HepG2 (cell line): ENCODE results near the gene TMEM131. TPM values are rescaled to one million over a fixed set of nuclear protein-coding genes. Genes with fewer than 3 reads are reported as not detected.

ENCODE experiments used
- ATAC-seq: fragments of 200-7000 bp; cut with Tn5 transposase; 3 replicates; pipeline ENCODE4 v1.9.1; 2020; ENCODE audit warnings: mild to moderate bottlenecking, moderate library complexity
- BruUV-seq: library from RNA; stranded (reverse); fragments of 400-500 nt; replicated peaks from 2 replicates; lab custom pipeline; 2021; lab: Mats Ljungman, UMichigan
- CTCF ChIA-PET: fragments of 300-600 bp; formaldehyde crosslinking; extraction: SDS; loops from one replicate; lab custom pipeline; 2021; ENCODE audit warnings: low total read pairs, inconsistent platforms, low intra/inter-chr PET ratio; lab: Yijun Ruan, JAX
- POLR2A ChIA-PET: fragments of 350-600 bp; sonication (Branson Sonifier 250); formaldehyde crosslinking; loops from one replicate; lab custom pipeline; 2020; ENCODE audit warnings: antibody characterized with exemption, inconsistent platforms; lab: Yijun Ruan, JAX
- DNase-seq: peaks from one replicate; pipeline ENCODE4 v3.0.0-alpha.2; 2015; ENCODE audit warnings: low spot score
- FAIRE-seq: peaks from 3 replicates; lab custom pipeline; 2011; peaks lifted over from hg19 to GRCh38; lab: Jason Lieb, UNC
- H2AFZ ChIP-seq: one replicate; pipeline ENCODE4 v1.6.1; 2011; ENCODE audit warnings: low read length, inconsistent platforms
- H3K27ac ChIP-seq: fragments of 300-600 bp; 3 replicates; pipeline ENCODE4 v1.8.0; 2011; ENCODE audit warnings: mixed run types, mild to moderate bottlenecking, mixed read lengths, low read length, inconsistent platforms; ENCODE audit not compliant: insufficient read depth; ENCODE audit errors: extremely low read length
- H3K27me3 ChIP-seq, 2 experiments: fragments of 200-600 bp in 1 of 2; 2 replicates in 1 of 2; 3 replicates in 1 of 2; pipeline versions ENCODE4 v1.6.0 to v1.8.0; 2011; ENCODE audit warnings: low read length in 2 of 2, mild to moderate bottlenecking in 2 of 2, moderate library complexity in 2 of 2, inconsistent platforms in 1 of 2; ENCODE audit not compliant: insufficient read depth in 2 of 2, control insufficient read depth in 1 of 2
- H3K36me3 ChIP-seq, 2 experiments: fragments of 200-600 bp in 1 of 2; replicated peaks in 1 of 2; 2 replicates in 1 of 2; 3 replicates in 1 of 2; pipeline versions ENCODE4 v1.5.1 to v1.8.0; 2011; ENCODE audit warnings: low read length in 2 of 2, inconsistent platforms in 1 of 2; ENCODE audit not compliant: insufficient read depth in 2 of 2, control insufficient read depth in 1 of 2
- H3K4me1 ChIP-seq: 2 replicates; pipeline ENCODE4 v1.5.1; 2012; ENCODE audit warnings: low read length, inconsistent platforms; ENCODE audit not compliant: insufficient read depth
- H3K4me2 ChIP-seq: 2 replicates; pipeline ENCODE4 v1.6.0; 2011; ENCODE audit warnings: low read depth, low read length, inconsistent platforms
- H3K4me3 ChIP-seq, 3 experiments: fragments of 200-600 bp in 1 of 3; sonication (generic), shearing (Covaris generic) in 1 of 3; replicated peaks in 1 of 3; 2 replicates each; pipeline ENCODE4 v1.5.1; 2011 to 2016; ENCODE audit warnings: low read length in 3 of 3, inconsistent platforms in 2 of 3, low read depth in 2 of 3, mild to moderate bottlenecking in 2 of 3, control low read depth in 1 of 3, mixed read lengths in 1 of 3; ENCODE audit not compliant: insufficient read depth in 1 of 3
- H3K79me2 ChIP-seq: one replicate; pipeline ENCODE4 v1.6.1; 2011; ENCODE audit warnings: low read length, inconsistent platforms; ENCODE audit not compliant: insufficient read depth
- H3K9ac ChIP-seq: 2 replicates; pipeline ENCODE4 v1.6.0; 2011; ENCODE audit warnings: mild to moderate bottlenecking, low read depth, low read length, inconsistent platforms; ENCODE audit not compliant: insufficient read depth
- H3K9me3 ChIP-seq: 2 replicates; pipeline ENCODE4 v1.5.1; 2012; ENCODE audit warnings: mild to moderate bottlenecking, low read length
- H4K20me1 ChIP-seq: 2 replicates; pipeline ENCODE4 v1.6.0; 2011; ENCODE audit warnings: inconsistent platforms, mild to moderate bottlenecking, low read length, moderate library complexity; ENCODE audit not compliant: insufficient read depth
- BHLHE40 ChIP-seq: IDR thresholded peaks from 2 replicates; pipeline ENCODE4 v1.6.1; 2011; ENCODE audit warnings: low read length, improper control_type of control experiment
- CBX1 ChIP-seq: IDR thresholded peaks from one replicate; pipeline ENCODE4 v1.6.1; 2016; ENCODE audit warnings: antibody characterized with exemption, low read depth
- ETV6 ChIP-seq: sonication (generic); formaldehyde crosslinking; conservative IDR thresholded peaks from 2 replicates; pipeline ENCODE4 v1.4.0; 2020; ENCODE audit warnings: missing genetic modification reagents
- HOXA9 ChIP-seq: sonication (generic); formaldehyde crosslinking; IDR thresholded peaks from 2 replicates; pipeline ENCODE4 v1.8.1; 2022; ENCODE audit warnings: missing genetic modification reagents, mild to moderate bottlenecking, moderate library complexity, borderline replicate concordance
- POLR2AphosphoS5 ChIP-seq: IDR thresholded peaks from 2 replicates; pipeline ENCODE4 v1.6.1; 2012; ENCODE audit warnings: low read depth, low read length
- PREB ChIP-seq: sonication (generic); formaldehyde crosslinking; IDR thresholded peaks from 2 replicates; pipeline ENCODE4 v1.4.0; 2020; ENCODE audit warnings: missing genetic modification reagents
- TMF1 ChIP-seq: sonication (generic); formaldehyde crosslinking; IDR thresholded peaks from 2 replicates; pipeline ENCODE4 v1.8.1; 2022; ENCODE audit warnings: low read depth, missing genetic modification reagents
- WIZ ChIP-seq: sonication (generic); formaldehyde crosslinking; IDR thresholded peaks from 2 replicates; pipeline ENCODE4 v1.5.1; 2020; ENCODE audit warnings: mild to moderate bottlenecking, missing genetic modification reagents
- YEATS4 ChIP-seq: sonication (generic); formaldehyde crosslinking; IDR thresholded peaks from 2 replicates; pipeline ENCODE4 v1.4.0; 2020; ENCODE audit warnings: missing genetic modification reagents, borderline replicate concordance
- ZNF24 ChIP-seq: fragments of 450-650 bp; IDR thresholded peaks from 2 replicates; pipeline ENCODE4 v1.6.1; 2017; ENCODE audit warnings: antibody characterized with exemption, mild to moderate bottlenecking
- ZNF772 ChIP-seq: sonication (generic); formaldehyde crosslinking; IDR thresholded peaks from 2 replicates; pipeline ENCODE4 v1.5.0; 2020; ENCODE audit warnings: mild to moderate bottlenecking, missing genetic modification reagents
- ZNF776 ChIP-seq: sonication (generic); formaldehyde crosslinking; IDR thresholded peaks from 2 replicates; pipeline ENCODE4 v1.4.0; 2020; ENCODE audit warnings: mild to moderate bottlenecking, missing genetic modification reagents
- WGBS: methylation state at CpG from one replicate; pipeline ENCODE4 v1.1.6; 2017; ENCODE audit warnings: low lambda C conversion rate; 5-methylcytosine and 5-hydroxymethylcytosine counted together
- in situ Hi-C: cut with HindIII; loops from 2 replicates; pipeline ENCODE4 v1.10.0; 2017; ENCODE audit warnings: low pct_unique_long_range_greater_than_20kb; ENCODE audit not compliant: extremely low pct_ligation_motif_present
- intact Hi-C: fragments of 100-400 bp; cut with micrococcal nuclease; formaldehyde crosslinking; loops from one replicate; pipeline ENCODE4 v1.10.0; 2022; ENCODE audit not compliant: unreplicated experiment
- polyA plus RNA-seq, 8 experiments: library from polyadenylated mRNA; depleted of rRNA in 3 of 8; stranded (reverse) in 7 of 8; unstranded in 1 of 8; fragments of >200 nt; fragmentation: Illumina TruSeq in 4 of 8; extraction: Trizol in 4 of 8; gene quantifications; 2 replicates each; pipeline versions ENCODE4 v1.2.1 to v1.2.3, GENCODE V29; 2011 to 2016; ENCODE audit warnings: low read depth in 4 of 8, missing spikeins in 1 of 8, mixed read lengths in 1 of 8; ENCODE audit not compliant: insufficient read depth in 1 of 8
- total RNA-seq, 5 experiments: library from RNA; depleted of rRNA; stranded (reverse); fragments of >200 nt; fragmentation: Illumina TruSeq; extraction: Trizol; gene quantifications; 2 replicates each; pipeline ENCODE4 v1.2.3, GENCODE V29; 2016; ENCODE audit warnings: low read depth in 1 of 5
- TF ChIP-seq, protein P1 (sequence below): sonication (generic); formaldehyde crosslinking; IDR thresholded peaks from 2 replicates; pipeline ENCODE4 v1.5.1; 2020; ENCODE audit warnings: missing genetic modification reagents, mild to moderate bottlenecking, borderline replicate concordance
- TF ChIP-seq, protein P2 (sequence below): IDR thresholded peaks from 2 replicates; pipeline ENCODE4 v1.6.1; 2018; ENCODE audit warnings: missing genetic modification reagents
- TF ChIP-seq, protein P3 (sequence below): sonication (generic); formaldehyde crosslinking; IDR thresholded peaks from 2 replicates; pipeline ENCODE4 v1.9.0; 2021; ENCODE audit warnings: mild to moderate bottlenecking, missing genetic modification reagents

The TMEM131 gene
- total and polyA plus RNA-seq, 2 of the 13 experiments (the other 11 are each of a cell fraction or from before 2014, with no cell fraction given) = 17.9 to 19.5 TPM

- Histone ChIP-seq H3K27me3 (no peaks in the 10 kb centered on the region), H3K36me3 (peaks cover 8 to 44% of the 10 kb centered on the region in 2 experiments), H3K4me1 (no peaks in the 10 kb centered on the region), H3K27ac (no peak overlapping the region), H2AFZ (no peak overlapping the region), H3K9me3 (no peaks in the 10 kb centered on the region), H3K9ac (no peak overlapping the region), H3K4me3 (no peak overlapping the region), H3K4me2 (no peak overlapping the region), H4K20me1 (no peaks in the 10 kb centered on the region), H3K79me2 (no peaks in the 10 kb centered on the region)
- no TSS peak for BruUV-seq
- in situ Hi-C loops (no loop called here), intact Hi-C loops (no loop called here)
- ATAC-seq (no peak), DNase-seq (no peak), FAIRE-seq (no peak)
- POLR2A ChIA-PET = no interaction called here
- 92% methylated on average over 3 of the region's 3 CpGs for WGBS
- CTCF ChIA-PET = no interaction called here
- TF ChIP-seq ZNF772 (CRISPR knock-in tag) (no peak), YEATS4 (no peak), ZNF24 (no peak), HOXA9 (CRISPR knock-in tag) (no peak), PREB (CRISPR knock-in tag) (no peak), WIZ (CRISPR knock-in tag) (no peak), BHLHE40 (no peak), ETV6 (no peak), ZNF776 (CRISPR knock-in tag) (no peak), TMF1 (no peak), POLR2AphosphoS5 (no peak), CBX1 (no peak)
- TF ChIP-seq, protein P1, sequence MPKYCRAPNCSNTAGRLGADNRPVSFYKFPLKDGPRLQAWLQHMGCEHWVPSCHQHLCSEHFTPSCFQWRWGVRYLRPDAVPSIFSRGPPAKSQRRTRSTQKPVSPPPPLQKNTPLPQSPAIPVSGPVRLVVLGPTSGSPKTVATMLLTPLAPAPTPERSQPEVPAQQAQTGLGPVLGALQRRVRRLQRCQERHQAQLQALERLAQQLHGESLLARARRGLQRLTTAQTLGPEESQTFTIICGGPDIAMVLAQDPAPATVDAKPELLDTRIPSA (CRISPR knock-in tag) = no peak
- TF ChIP-seq, protein P2, sequence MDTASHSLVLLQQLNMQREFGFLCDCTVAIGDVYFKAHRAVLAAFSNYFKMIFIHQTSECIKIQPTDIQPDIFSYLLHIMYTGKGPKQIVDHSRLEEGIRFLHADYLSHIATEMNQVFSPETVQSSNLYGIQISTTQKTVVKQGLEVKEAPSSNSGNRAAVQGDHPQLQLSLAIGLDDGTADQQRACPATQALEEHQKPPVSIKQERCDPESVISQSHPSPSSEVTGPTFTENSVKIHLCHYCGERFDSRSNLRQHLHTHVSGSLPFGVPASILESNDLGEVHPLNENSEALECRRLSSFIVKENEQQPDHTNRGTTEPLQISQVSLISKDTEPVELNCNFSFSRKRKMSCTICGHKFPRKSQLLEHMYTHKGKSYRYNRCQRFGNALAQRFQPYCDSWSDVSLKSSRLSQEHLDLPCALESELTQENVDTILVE (CRISPR knock-in tag) = no peak
- TF ChIP-seq, protein P3, sequence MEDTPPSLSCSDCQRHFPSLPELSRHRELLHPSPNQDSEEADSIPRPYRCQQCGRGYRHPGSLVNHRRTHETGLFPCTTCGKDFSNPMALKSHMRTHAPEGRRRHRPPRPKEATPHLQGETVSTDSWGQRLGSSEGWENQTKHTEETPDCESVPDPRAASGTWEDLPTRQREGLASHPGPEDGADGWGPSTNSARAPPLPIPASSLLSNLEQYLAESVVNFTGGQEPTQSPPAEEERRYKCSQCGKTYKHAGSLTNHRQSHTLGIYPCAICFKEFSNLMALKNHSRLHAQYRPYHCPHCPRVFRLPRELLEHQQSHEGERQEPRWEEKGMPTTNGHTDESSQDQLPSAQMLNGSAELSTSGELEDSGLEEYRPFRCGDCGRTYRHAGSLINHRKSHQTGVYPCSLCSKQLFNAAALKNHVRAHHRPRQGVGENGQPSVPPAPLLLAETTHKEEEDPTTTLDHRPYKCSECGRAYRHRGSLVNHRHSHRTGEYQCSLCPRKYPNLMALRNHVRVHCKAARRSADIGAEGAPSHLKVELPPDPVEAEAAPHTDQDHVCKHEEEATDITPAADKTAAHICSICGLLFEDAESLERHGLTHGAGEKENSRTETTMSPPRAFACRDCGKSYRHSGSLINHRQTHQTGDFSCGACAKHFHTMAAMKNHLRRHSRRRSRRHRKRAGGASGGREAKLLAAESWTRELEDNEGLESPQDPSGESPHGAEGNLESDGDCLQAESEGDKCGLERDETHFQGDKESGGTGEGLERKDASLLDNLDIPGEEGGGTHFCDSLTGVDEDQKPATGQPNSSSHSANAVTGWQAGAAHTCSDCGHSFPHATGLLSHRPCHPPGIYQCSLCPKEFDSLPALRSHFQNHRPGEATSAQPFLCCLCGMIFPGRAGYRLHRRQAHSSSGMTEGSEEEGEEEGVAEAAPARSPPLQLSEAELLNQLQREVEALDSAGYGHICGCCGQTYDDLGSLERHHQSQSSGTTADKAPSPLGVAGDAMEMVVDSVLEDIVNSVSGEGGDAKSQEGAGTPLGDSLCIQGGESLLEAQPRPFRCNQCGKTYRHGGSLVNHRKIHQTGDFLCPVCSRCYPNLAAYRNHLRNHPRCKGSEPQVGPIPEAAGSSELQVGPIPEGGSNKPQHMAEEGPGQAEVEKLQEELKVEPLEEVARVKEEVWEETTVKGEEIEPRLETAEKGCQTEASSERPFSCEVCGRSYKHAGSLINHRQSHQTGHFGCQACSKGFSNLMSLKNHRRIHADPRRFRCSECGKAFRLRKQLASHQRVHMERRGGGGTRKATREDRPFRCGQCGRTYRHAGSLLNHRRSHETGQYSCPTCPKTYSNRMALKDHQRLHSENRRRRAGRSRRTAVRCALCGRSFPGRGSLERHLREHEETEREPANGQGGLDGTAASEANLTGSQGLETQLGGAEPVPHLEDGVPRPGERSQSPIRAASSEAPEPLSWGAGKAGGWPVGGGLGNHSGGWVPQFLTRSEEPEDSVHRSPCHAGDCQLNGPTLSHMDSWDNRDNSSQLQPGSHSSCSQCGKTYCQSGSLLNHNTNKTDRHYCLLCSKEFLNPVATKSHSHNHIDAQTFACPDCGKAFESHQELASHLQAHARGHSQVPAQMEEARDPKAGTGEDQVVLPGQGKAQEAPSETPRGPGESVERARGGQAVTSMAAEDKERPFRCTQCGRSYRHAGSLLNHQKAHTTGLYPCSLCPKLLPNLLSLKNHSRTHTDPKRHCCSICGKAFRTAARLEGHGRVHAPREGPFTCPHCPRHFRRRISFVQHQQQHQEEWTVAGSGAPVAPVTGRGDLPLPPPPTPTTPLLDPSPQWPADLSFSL (CRISPR knock-in tag) = no peak
Observed at GRCh38 chr2:97797355-97797754, 198.4 kb downstream of the TMEM131 start.
